NCI-H187 treated with DMSO at 0.1 percent for 48 hours (cell line): ENCODE results near the gene SMYD4.
"Not testable (repeated sequence)": the region's sequence is repeated elsewhere in the genome, so short reads cannot be mapped to it uniquely, and the experiment has no call there.

Experiments used
- DNase-seq: peaks from one replicate; lab custom pipeline; 2025; lab: John Stamatoyannopoulos, UW

Gene SMYD4

GRCh38 chr17:1783834-1784611 is 45.7 kb downstream of the SMYD4 start:
- no peak for DNase-seq

- no peak for DNase-seq
Measured at GRCh38 chr17:1783271-1783670, 46.4 kb downstream of the SMYD4 start.

GRCh38 chr17:1782171-1782567 is 47.5 kb downstream of the SMYD4 start:
- no peak for DNase-seq

GRCh38 chr17:1779571-1780131 is 50.1 kb downstream of the SMYD4 start:
- no peak for DNase-seq

- DNase-seq: no peak
Measured at GRCh38 chr17:1776857-1777256, 52.8 kb downstream of the SMYD4 start.

- DNase-seq: no peak
Measured at GRCh38 chr17:1776328-1776727, 53.4 kb downstream of the SMYD4 start.

GRCh38 chr17:1774390-1775176 is 55.1 kb downstream of the SMYD4 start:
- no peak for DNase-seq

GRCh38 chr17:1773696-1774181 is 56.0 kb downstream of the SMYD4 start:
- DNase-seq: no peak

GRCh38 chr17:1773000-1773695 is 56.6 kb downstream of the SMYD4 start:
- not testable (repeated sequence) for DNase-seq

GRCh38 chr17:1769822-1770477 is 59.8 kb downstream of the SMYD4 start:
- no peak for DNase-seq

- no peak for DNase-seq
Measured at GRCh38 chr17:1767358-1767757, 62.3 kb downstream of the SMYD4 start.

- no peak for DNase-seq
Measured at GRCh38 chr17:1766382-1767135, 63.1 kb downstream of the SMYD4 start.

- DNase-seq: no peak
Measured at GRCh38 chr17:1765576-1765975, 64.1 kb downstream of the SMYD4 start.

- not testable (repeated sequence) for DNase-seq
Measured at GRCh38 chr17:1764705-1765104, 65.0 kb downstream of the SMYD4 start.

- DNase-seq: no peak
Measured at GRCh38 chr17:1764284-1764683, 65.4 kb downstream of the SMYD4 start.

- no peak for DNase-seq
Measured at GRCh38 chr17:1762901-1763898, 66.5 kb downstream of the SMYD4 start.

- no peak for DNase-seq
Measured at GRCh38 chr17:1762233-1762900, 67.3 kb downstream of the SMYD4 start.

GRCh38 chr17:1759529-1759928 is 70.2 kb downstream of the SMYD4 start:
- no peak for DNase-seq

GRCh38 chr17:1758807-1759206 is 70.9 kb downstream of the SMYD4 start:
- DNase-seq: no peak
